ENCODE results near the gene PDP2. TPM values are rescaled to one million over a fixed set of nuclear protein-coding genes. Genes with fewer than 3 reads are reported as not detected.

Gene PDP2
- total RNA-seq, 1 experiment from 2014 or later: 27.2 TPM

- intact Hi-C loops (cut with micrococcal nuclease; ENCODE audit: unreplicated experiment): loop anchor here (5.0 kb wide), 1 partner anchor 266 kb away; no protein-coding TSS in a partner anchor
- CTCF ChIA-PET: interaction anchor here (0.6 to 2.7 kb wide), 24 partner anchors 8 to 508 kb away, joined by 3 to 28 read pairs (median 4); partner anchors contain the start of genes CA7, DYNC1LI2 and NAE1
- H3K27me3 Mint-ChIP-seq (ENCODE audit: unreplicated experiment): no peaks in the 10 kb centered on the region
- DNase-seq: peak; percentile 98
- peaks cover 23% of the 10 kb centered on the region for H3K4me1 Mint-ChIP-seq (ENCODE audit: low read depth, unreplicated experiment)
- H3K9me3 Mint-ChIP-seq (ENCODE audit: low read depth, unreplicated experiment): no peaks in the 10 kb centered on the region
- H3K4me3 Mint-ChIP-seq (ENCODE audit: low read depth, unreplicated experiment): peak overlapping the region; percentile 75
- no TSS peak for BruUV-seq (replicated peaks)
- peak overlapping the region; percentile 56 for H3K27ac Mint-ChIP-seq (ENCODE audit: unreplicated experiment)
- TF ChIP-seq CTCF (IDR thresholded peaks at IDR 0.05; ENCODE audit: unreplicated experiment): peak; percentile 96
- peaks cover 10% of the 10 kb centered on the region for H3K36me3 Mint-ChIP-seq (ENCODE audit: insufficient read depth, unreplicated experiment)
These were observed 7.2 kb upstream of the PDP2 start for GRCh38 chr16:66872943-66873684.

GRCh38 chr16:66873685-66874055 lies 6.6 kb upstream of the PDP2 start:
- BruUV-seq (replicated peaks): no TSS peak
- TF ChIP-seq CTCF (IDR thresholded peaks at IDR 0.05; ENCODE audit: unreplicated experiment): no peak

GRCh38 chr16:66874079-66874775 lies 6.1 kb upstream of the PDP2 start:
- DNase-seq: no peak
- H3K4me1 Mint-ChIP-seq (ENCODE audit: low read depth, unreplicated experiment): peaks cover 23% of the 10 kb centered on the region

More at GRCh38 chr16:66873685-66874055, 6.6 kb upstream of the PDP2 start:
- H3K4me1 Mint-ChIP-seq (ENCODE audit: low read depth, unreplicated experiment): peaks cover 23% of the 10 kb centered on the region
- intact Hi-C loops (cut with micrococcal nuclease; ENCODE audit: unreplicated experiment): loop anchor here (5.0 kb wide), 1 partner anchor 266 kb away; no protein-coding TSS in a partner anchor
- H3K9me3 Mint-ChIP-seq (ENCODE audit: low read depth, unreplicated experiment): no peaks in the 10 kb centered on the region
- peak overlapping the region; percentile 56 for H3K27ac Mint-ChIP-seq (ENCODE audit: unreplicated experiment)
- no peaks in the 10 kb centered on the region for H3K27me3 Mint-ChIP-seq (ENCODE audit: unreplicated experiment)
- CTCF ChIA-PET: interaction anchor here (0.6 to 2.7 kb wide), 15 partner anchors 8 to 509 kb away, joined by 3 to 28 read pairs (median 4); partner anchors contain the start of genes CA7 and NAE1
- peaks cover 10% of the 10 kb centered on the region for H3K36me3 Mint-ChIP-seq (ENCODE audit: insufficient read depth, unreplicated experiment)
- no peak for DNase-seq
- peak overlapping the region; percentile 75 for H3K4me3 Mint-ChIP-seq (ENCODE audit: low read depth, unreplicated experiment)

More at GRCh38 chr16:66874079-66874775, 6.1 kb upstream of the PDP2 start:
- H3K36me3 Mint-ChIP-seq (ENCODE audit: insufficient read depth, unreplicated experiment): peaks cover 10% of the 10 kb centered on the region
- no peaks in the 10 kb centered on the region for H3K9me3 Mint-ChIP-seq (ENCODE audit: low read depth, unreplicated experiment)
- TF ChIP-seq CTCF (IDR thresholded peaks at IDR 0.05; ENCODE audit: unreplicated experiment): no peak
- no peaks in the 10 kb centered on the region for H3K27me3 Mint-ChIP-seq (ENCODE audit: unreplicated experiment)
- no TSS peak for BruUV-seq (replicated peaks)
- intact Hi-C loops (cut with micrococcal nuclease; ENCODE audit: unreplicated experiment): loop anchor here (5.0 kb wide), 1 partner anchor 267 kb away; no protein-coding TSS in a partner anchor
- H3K27ac Mint-ChIP-seq (ENCODE audit: unreplicated experiment): no peak overlapping the region
- no peak overlapping the region for H3K4me3 Mint-ChIP-seq (ENCODE audit: low read depth, unreplicated experiment)
- CTCF ChIA-PET: interaction anchor here (0.6 to 2.7 kb wide), 4 partner anchors 18 to 156 kb away, joined by 4 to 9 read pairs (median 6); no protein-coding TSS in a partner anchor

Data from Calu3 (cell line).